Astrocyte (in vitro differentiated cells and primary cell): Measurements from ENCODE around the gene SMARCD2.

Source experiments
- CTCF ChIP-seq: IDR thresholded peaks from 2 replicates; pipeline ENCODE4 v1.5.1; 2011; ENCODE audit warnings: low read depth, mild to moderate bottlenecking, inconsistent platforms, low read length, moderate library complexity; ENCODE audit not compliant: insufficient read depth
- EZH2 ChIP-seq: IDR thresholded peaks from 2 replicates; pipeline ENCODE4 v1.6.1; 2012; ENCODE audit warnings: mild to moderate bottlenecking, low read length, inconsistent platforms; ENCODE audit not compliant: insufficient read depth

DNA sequence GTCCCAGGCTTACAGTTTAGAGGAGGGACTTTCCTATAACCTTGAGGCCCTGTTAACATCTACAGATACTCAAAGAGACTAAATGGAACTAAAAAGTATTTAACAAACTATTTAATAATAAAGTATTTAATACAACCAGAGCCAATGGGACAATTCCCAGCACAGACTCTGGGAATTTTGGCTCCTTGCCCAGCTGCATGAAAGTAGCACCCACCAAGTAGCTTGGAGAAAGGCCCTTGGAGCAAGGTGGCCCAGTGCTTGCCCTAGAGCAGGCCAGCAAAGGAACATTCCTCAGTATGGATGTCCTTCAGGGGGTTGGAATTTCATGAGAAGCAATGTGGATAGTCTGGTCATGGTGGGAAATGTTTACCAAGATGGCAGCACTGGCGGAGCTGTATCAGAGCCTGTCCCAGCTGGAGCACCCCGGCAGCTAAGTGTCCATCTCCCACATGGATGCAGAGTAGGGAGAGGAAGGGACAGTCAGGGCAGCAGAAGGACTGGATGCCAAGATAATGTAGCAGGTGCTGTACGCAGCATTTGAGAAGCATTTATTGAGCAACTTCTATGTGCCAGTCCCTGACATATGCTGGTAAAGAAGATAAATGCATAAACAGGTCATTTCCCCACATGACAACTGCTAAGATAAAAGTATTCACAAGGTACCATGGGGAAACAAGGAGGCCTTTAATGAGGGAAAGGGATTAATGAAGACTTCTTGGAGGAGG is 5.2 kb upstream of the SMARCD2 start:
- no peak for TF ChIP-seq CTCF
- TF ChIP-seq EZH2, result no peak
